HG02759 (cell line): Measurements from ENCODE around the gene GSTT4.
"Not testable (repeated sequence)": the region's sequence is repeated elsewhere in the genome, so short reads cannot be mapped to it uniquely, and the experiment has no call there.

Experiments
- ATAC-seq: cut with Tn5 transposase; IDR thresholded peaks from one replicate; pipeline ENCODE4 v1.9.1; 2021; ENCODE audit warnings: mild to moderate bottlenecking, moderate library complexity; ENCODE audit not compliant: unreplicated experiment

The GSTT4 gene

GRCh38 chr22:24026056-24026455 lies 20.8 kb upstream of the GSTT4 start:
- no peak for ATAC-seq

GRCh38 chr22:24025475-24025874 lies 20.2 kb upstream of the GSTT4 start:
- ATAC-seq: no peak

- no peak for ATAC-seq
These were observed 19.1 kb upstream of the GSTT4 start for GRCh38 chr22:24024354-24024753.

- no peak for ATAC-seq
These were observed 18.0 kb upstream of the GSTT4 start for GRCh38 chr22:24023204-24023789.

- no peak for ATAC-seq
These were observed 16.1 kb upstream of the GSTT4 start for GRCh38 chr22:24021304-24021703.

- ATAC-seq: no peak
These were observed 10.9 kb upstream of the GSTT4 start for GRCh38 chr22:24016156-24016555.

- no peak for ATAC-seq
These were observed 6.4 kb upstream of the GSTT4 start for GRCh38 chr22:24011735-24012068.

GRCh38 chr22:24010018-24010391 lies 4.8 kb upstream of the GSTT4 start:
- no peak for ATAC-seq

GRCh38 chr22:24009227-24010017 lies 4.2 kb upstream of the GSTT4 start:
- no peak for ATAC-seq

GRCh38 chr22:24008381-24009226 lies 3.4 kb upstream of the GSTT4 start:
- ATAC-seq: no peak

GRCh38 chr22:24008022-24008283 lies 2.7 kb upstream of the GSTT4 start:
- no peak for ATAC-seq

GRCh38 chr22:24007253-24008021 lies 2.2 kb upstream of the GSTT4 start:
- ATAC-seq: no peak

- no peak for ATAC-seq
These were observed 1.6 kb upstream of the GSTT4 start for GRCh38 chr22:24006914-24007214.

- ATAC-seq: no peak
These were observed 1.1 kb upstream of the GSTT4 start for GRCh38 chr22:24006207-24006913.

GRCh38 chr22:24003887-24004286 lies 1.4 kb downstream of the GSTT4 start:
- no peak for ATAC-seq

GRCh38 chr22:24002851-24003250 lies 2.4 kb downstream of the GSTT4 start:
- ATAC-seq: no peak

- ATAC-seq: no peak
These were observed 3.0 kb downstream of the GSTT4 start for GRCh38 chr22:24002272-24002671.

- ATAC-seq: no peak
These were observed 3.9 kb downstream of the GSTT4 start for GRCh38 chr22:24001314-24001713.

GRCh38 chr22:23999779-24000178 lies 5.5 kb downstream of the GSTT4 start:
- not testable (repeated sequence) for ATAC-seq

- ATAC-seq: no peak
These were observed 8.2 kb downstream of the GSTT4 start for GRCh38 chr22:23997092-23997491.

GRCh38 chr22:23993581-23994177 lies 11.6 kb downstream of the GSTT4 start:
- ATAC-seq: not testable (repeated sequence)
